Retinal pigment epithelial cell (primary cell): ENCODE measurements around the gene FOXS1.

Experiments
- DNase-seq: peaks from one replicate; pipeline ENCODE4 v3.0.0-alpha.2; 2010; ENCODE audit warnings: low read depth
- H3K4me3 ChIP-seq: 2 replicates; pipeline ENCODE4 v1.5.1; 2011; ENCODE audit warnings: mild to moderate bottlenecking, low read length, control low read depth, moderate library complexity
- CTCF ChIP-seq: conservative IDR thresholded peaks from 2 replicates; pipeline ENCODE4 v1.5.1; 2011; ENCODE audit warnings: low read depth, low read length, control low read depth, inconsistent platforms

The FOXS1 gene

GRCh38 chr20:31853481-31853880 lies 8.1 kb upstream of the FOXS1 start:
- no peak for DNase-seq
- H3K4me3 ChIP-seq = no peak overlapping the region
- TF ChIP-seq CTCF = no peak

- no peak for TF ChIP-seq CTCF
- no peak overlapping the region for H3K4me3 ChIP-seq
- DNase-seq = no peak
These were observed 6.0 kb upstream of the FOXS1 start for GRCh38 chr20:31851240-31851955.

DNA sequence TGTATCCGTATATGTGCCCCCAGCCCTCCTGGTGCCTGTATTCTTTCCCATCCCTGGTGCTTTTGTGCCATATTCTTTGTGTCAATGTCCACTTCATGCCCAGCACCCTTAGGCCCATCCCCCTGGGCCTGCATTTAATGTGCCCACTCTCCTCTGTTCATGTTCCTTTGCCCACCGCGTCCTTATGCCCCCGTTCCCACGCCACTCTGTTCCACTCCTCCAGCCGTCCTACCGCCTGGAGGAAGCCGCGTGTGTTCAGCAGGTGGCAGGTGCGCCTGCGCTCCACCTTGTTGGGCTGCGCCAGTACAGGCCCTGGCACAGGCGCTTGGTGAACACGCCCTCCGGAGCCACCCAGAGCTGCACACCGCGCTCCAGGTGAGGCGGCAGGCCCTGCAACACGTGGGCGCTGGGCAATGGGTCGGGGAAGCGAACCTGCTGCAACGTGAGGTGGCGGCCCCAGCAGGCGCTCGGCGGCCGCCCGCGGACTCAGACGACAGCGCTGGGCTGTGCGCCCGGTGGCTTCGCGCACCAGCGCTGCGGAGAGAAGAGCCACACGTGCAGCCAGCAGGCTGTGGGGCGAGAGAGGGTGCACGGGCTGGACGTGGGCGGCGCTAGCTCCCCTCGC lies 4.0 kb upstream of the FOXS1 start:
- no peak for TF ChIP-seq CTCF
- H3K4me3 ChIP-seq = no peak overlapping the region
- DNase-seq = no peak

DNA sequence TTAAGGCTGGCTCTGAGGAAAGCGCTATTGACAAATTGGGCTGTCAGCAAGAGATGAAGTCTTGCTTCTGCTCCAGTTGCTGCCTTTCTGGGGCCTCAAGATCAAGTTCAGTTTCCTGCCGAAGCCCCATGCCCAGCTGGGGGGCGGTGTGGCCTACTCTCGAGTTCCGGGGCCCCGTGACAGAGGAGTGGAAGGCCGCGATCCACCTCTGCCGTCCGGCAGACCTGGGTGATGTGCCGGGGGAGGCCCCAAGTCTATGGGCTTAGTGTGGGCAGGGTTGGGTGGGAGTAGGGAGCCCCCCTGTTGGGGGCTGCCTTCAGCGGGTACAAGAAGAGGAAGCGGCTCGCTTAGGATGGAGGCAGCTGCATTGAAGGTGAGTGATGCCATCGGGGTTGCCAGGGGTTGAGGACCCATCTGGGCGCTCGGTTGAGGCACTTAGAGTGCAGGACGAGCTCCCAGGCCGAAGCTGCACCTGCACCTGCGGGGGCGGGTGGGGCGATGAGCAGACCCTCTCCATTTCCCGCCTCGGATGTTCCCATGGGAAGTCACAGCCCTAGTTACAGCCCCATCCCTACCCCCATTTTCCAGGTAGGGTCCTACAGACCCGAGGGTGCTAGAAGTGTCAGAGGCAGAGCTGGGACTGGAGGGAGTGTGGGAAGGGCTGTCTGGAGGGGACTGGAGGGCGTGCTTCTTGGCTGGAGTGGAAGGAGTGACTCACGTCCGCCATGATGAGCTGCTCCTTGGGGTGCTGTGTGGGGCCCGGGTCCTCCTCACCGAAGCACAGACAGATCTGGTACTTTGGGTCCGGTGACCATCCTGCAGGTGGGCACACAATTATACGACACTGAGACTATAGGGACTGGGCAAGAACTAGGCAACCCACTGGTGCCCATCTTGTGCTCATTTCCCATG lies 2.9 kb upstream of the FOXS1 start:
- DNase-seq = no peak
- TF ChIP-seq CTCF = no peak
- no peak overlapping the region for H3K4me3 ChIP-seq

- DNase-seq = no peak
These were observed 1.4 kb upstream of the FOXS1 start for GRCh38 chr20:31846793-31847138.

GRCh38 chr20:31844737-31845299 lies 586 bp downstream of the FOXS1 start:
- no peak for TF ChIP-seq CTCF
- H3K4me3 ChIP-seq = no peak overlapping the region
- no peak for DNase-seq

More at GRCh38 chr20:31846793-31847138, 1.4 kb upstream of the FOXS1 start:
- TF ChIP-seq CTCF = no peak
- H3K4me3 ChIP-seq = no peak overlapping the region
